ENCODE data around the gene STK39. TPM values are rescaled to one million over a fixed set of nuclear protein-coding genes. Genes with fewer than 3 reads are reported as not detected.

The STK39 gene
- total RNA-seq, 4 donors from 2014 or later, result 8.9 to 28.3 (median 14.5) TPM

DNA sequence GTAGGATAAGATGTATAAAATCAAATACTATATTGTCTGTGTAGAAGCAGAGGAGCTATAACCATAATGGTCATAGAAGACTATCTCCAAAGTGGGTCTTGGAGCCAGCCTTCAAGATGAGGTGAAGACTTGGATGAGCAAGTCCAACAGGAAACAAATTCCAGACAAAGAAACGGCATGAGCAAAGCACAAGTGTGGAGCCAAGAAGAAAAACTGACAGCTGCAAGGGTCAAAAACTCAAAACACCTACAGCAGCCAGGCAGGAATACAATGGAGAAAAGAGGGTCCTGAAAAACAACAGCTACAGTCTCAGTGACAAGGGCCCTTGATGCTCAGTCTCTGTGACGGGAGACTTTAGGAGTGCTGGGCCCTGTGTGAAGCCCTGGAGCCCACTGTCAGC, 102.4 kb downstream of the STK39 start:
- 80 to 81% methylated on average over 2 of the region's 2 CpGs for WGBS, 2 donors
- intact Hi-C loops (cut with DNase I; ENCODE audit: low total_unique reads), result no loop called here
- DNase-seq (ENCODE audit: low spot score in 2 of 2), result no peak

GRCh38 chr2:168143813-168144212, 103.6 kb downstream of the STK39 start:
- intact Hi-C loops (cut with DNase I; ENCODE audit: low total_unique reads), result no loop called here
- no peak overlapping the region for H3K4me3 ChIP-seq (ENCODE audit: low read depth, poor library complexity, severe bottlenecking)
- no peak for DNase-seq (ENCODE audit: low spot score in 2 of 2)
- no peak for TF ChIP-seq POLR2A (IDR thresholded peaks at IDR 0.05)
- TF ChIP-seq, protein P1, sequence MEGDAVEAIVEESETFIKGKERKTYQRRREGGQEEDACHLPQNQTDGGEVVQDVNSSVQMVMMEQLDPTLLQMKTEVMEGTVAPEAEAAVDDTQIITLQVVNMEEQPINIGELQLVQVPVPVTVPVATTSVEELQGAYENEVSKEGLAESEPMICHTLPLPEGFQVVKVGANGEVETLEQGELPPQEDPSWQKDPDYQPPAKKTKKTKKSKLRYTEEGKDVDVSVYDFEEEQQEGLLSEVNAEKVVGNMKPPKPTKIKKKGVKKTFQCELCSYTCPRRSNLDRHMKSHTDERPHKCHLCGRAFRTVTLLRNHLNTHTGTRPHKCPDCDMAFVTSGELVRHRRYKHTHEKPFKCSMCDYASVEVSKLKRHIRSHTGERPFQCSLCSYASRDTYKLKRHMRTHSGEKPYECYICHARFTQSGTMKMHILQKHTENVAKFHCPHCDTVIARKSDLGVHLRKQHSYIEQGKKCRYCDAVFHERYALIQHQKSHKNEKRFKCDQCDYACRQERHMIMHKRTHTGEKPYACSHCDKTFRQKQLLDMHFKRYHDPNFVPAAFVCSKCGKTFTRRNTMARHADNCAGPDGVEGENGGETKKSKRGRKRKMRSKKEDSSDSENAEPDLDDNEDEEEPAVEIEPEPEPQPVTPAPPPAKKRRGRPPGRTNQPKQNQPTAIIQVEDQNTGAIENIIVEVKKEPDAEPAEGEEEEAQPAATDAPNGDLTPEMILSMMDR (IDR thresholded peaks at IDR 0.05), result no peak
- 89 to 98% methylated on average over 3 of the region's 3 CpGs for WGBS, 2 donors

More for the DNA sequence above, 102.4 kb downstream of the STK39 start:
- H3K4me3 ChIP-seq (ENCODE audit: low read depth, poor library complexity, severe bottlenecking), result no peak overlapping the region
- TF ChIP-seq, protein P1 (IDR thresholded peaks at IDR 0.05), result no peak
- no peak for TF ChIP-seq POLR2A (IDR thresholded peaks at IDR 0.05)

DNA sequence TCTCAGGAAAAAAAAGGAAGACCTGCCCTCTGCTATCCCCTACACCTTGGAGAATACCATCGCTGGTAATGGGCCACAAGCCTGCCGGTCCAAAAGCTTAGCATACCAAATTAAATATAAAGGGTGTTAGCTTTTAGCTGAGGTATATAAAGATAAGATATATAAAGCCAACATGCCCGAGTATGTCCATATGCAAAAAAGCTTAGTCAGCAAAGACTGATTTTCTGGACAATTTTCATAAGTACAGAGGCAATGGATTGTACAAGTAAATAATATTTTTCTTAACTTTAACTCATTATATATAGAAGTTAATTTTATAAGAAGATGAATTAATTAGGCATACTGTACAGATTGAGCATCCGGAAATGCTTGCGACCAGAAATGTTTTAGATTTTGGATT, 106.5 kb downstream of the STK39 start:
- intact Hi-C loops (cut with DNase I; ENCODE audit: low total_unique reads), result no loop called here
- 95 to 96% methylated on average over 5 of the region's 5 CpGs for WGBS, 2 donors

GRCh38 chr2:168139852-168140251, 107.5 kb downstream of the STK39 start:
- H3K4me3 ChIP-seq (ENCODE audit: low read depth, poor library complexity, severe bottlenecking), result no peak overlapping the region
- intact Hi-C loops (cut with DNase I; ENCODE audit: low total_unique reads), result no loop called here
- TF ChIP-seq, protein P1 (IDR thresholded peaks at IDR 0.05), result no peak
- no peak for TF ChIP-seq POLR2A (IDR thresholded peaks at IDR 0.05)
- DNase-seq (ENCODE audit: low spot score in 2 of 2), result no peak
- 74 to 80% methylated on average over 4 of the region's 4 CpGs for WGBS, 2 donors

More for the DNA sequence above, 106.5 kb downstream of the STK39 start:
- H3K4me3 ChIP-seq (ENCODE audit: low read depth, poor library complexity, severe bottlenecking), result no peak overlapping the region
- TF ChIP-seq, protein P1 (IDR thresholded peaks at IDR 0.05), result no peak
- no peak for TF ChIP-seq POLR2A (IDR thresholded peaks at IDR 0.05)
- DNase-seq (ENCODE audit: low spot score in 2 of 2), result no peak

- no peak for DNase-seq (ENCODE audit: low spot score in 2 of 2)
- 92 to 97% methylated on average over 5 of the region's 5 CpGs for WGBS, 2 donors
- no peak for TF ChIP-seq POLR2A (IDR thresholded peaks at IDR 0.05)
- TF ChIP-seq, protein P1 (IDR thresholded peaks at IDR 0.05), result no peak
- no peak overlapping the region for H3K4me3 ChIP-seq (ENCODE audit: low read depth, poor library complexity, severe bottlenecking)
- intact Hi-C loops (cut with DNase I; ENCODE audit: low total_unique reads), result no loop called here
Measured at GRCh38 chr2:168138901-168139300, 108.5 kb downstream of the STK39 start.

DNA sequence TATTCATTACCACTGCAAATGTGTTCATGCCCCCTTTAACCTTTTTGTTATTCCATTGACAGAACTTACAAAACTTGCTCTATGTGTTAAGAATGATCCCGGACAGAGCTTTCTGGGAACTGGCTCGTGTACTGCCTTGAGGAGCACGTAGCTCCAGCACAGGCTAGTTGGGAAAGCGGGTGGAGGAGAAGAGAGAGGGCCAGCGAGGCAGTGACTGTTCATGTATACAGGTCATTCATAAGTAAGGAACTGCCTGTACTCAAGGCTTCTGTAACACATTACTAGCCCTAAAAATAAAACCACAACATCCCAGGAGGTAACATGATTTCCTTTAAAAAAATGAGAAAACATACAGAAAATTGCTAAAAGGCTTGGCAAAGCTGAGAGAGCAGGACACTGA, 109.0 kb downstream of the STK39 start:
- DNase-seq (ENCODE audit: low spot score in 2 of 2), result no peak
- TF ChIP-seq, protein P1 (IDR thresholded peaks at IDR 0.05), result no peak
- TF ChIP-seq POLR2A (IDR thresholded peaks at IDR 0.05), result no peak
- intact Hi-C loops (cut with DNase I; ENCODE audit: low total_unique reads), result no loop called here
- no peak overlapping the region for H3K4me3 ChIP-seq (ENCODE audit: low read depth, poor library complexity, severe bottlenecking)
- WGBS, 2 donors, result 77 to 82% methylated on average over 5 of the region's 5 CpGs

Measured in lower leg skin (tissue), 4 donors.